Prostate gland (tissue), 2 donors: ENCODE results near the gene USF1. TPM values are rescaled to one million over a fixed set of nuclear protein-coding genes. Genes with fewer than 3 reads are reported as not detected.

Experiments used
- DNase-seq: peaks from one replicate; pipeline ENCODE4 v3.0.0-alpha.2; 2019; ENCODE audit warnings: low spot score
- H3K27ac ChIP-seq, 2 donors: fragments of 200-600 bp; sonication (generic); 2 replicates each; pipeline ENCODE4 v1.5.1; 2017 to 2019
- H3K27me3 ChIP-seq: fragments of 200-600 bp; sonication (generic); replicated peaks from 2 replicates; pipeline ENCODE4 v1.5.1; 2019; ENCODE audit not compliant: insufficient read depth
- H3K36me3 ChIP-seq, 2 donors: fragments of 200-600 bp; sonication (generic); 1 replicate in 1 of 2; 2 replicates in 1 of 2; pipeline versions ENCODE4 v1.5.1 to v1.8.1; 2017 to 2019
- H3K4me1 ChIP-seq: fragments of 200-600 bp; sonication (generic); replicated peaks from 2 replicates; pipeline ENCODE4 v1.5.1; 2019
- H3K4me3 ChIP-seq, 2 donors: fragments of 200-600 bp; sonication (generic); 2 replicates each; pipeline ENCODE4 v1.5.1; 2017 to 2019
- H3K9me3 ChIP-seq: fragments of 200-600 bp; sonication (generic); 2 replicates; pipeline ENCODE4 v1.5.1; 2017
- POLR2A ChIP-seq: fragments of 450-650 bp; IDR thresholded peaks from one replicate; pipeline ENCODE4 v1.6.1; 2016; ENCODE audit warnings: antibody characterized with exemption, mild to moderate bottlenecking
- POLR2AphosphoS5 ChIP-seq: sonication (generic); formaldehyde crosslinking; IDR thresholded peaks from one replicate; pipeline ENCODE4 v1.6.1; 2017; ENCODE audit warnings: antibody characterized with exemption
- WGBS: methylation state at CpG from one replicate; pipeline ENCODE4 v1.1.5; 2018; 5-methylcytosine and 5-hydroxymethylcytosine counted together
- intact Hi-C: fragments of 100-400 bp; cut with DNase I; formaldehyde crosslinking; loops from one replicate; pipeline ENCODE4 v1.14.2; 2022
- total RNA-seq, 2 donors: library from RNA; depleted of rRNA; stranded (reverse); fragments of >200 nt; gene quantifications; one replicate each; pipeline ENCODE4 v1.1.0, GENCODE V29; 2016
- TF ChIP-seq, protein P1 (sequence below), 4 experiments: fragments of 200-600 bp in 2 of 4; fragments of 450-650 bp in 2 of 4; sonication (generic) in 2 of 4; IDR thresholded peaks; 1 replicate in 3 of 4; 2 replicates in 1 of 4; pipeline ENCODE4 v1.5.1; 2016 to 2019; ENCODE audit warnings: antibody characterized with exemption in 4 of 4, mild to moderate bottlenecking in 2 of 4, moderate library complexity in 2 of 4

USF1 gene
- total RNA-seq, 2 donors from 2014 or later = 46.3 to 65.8 TPM

DNA sequence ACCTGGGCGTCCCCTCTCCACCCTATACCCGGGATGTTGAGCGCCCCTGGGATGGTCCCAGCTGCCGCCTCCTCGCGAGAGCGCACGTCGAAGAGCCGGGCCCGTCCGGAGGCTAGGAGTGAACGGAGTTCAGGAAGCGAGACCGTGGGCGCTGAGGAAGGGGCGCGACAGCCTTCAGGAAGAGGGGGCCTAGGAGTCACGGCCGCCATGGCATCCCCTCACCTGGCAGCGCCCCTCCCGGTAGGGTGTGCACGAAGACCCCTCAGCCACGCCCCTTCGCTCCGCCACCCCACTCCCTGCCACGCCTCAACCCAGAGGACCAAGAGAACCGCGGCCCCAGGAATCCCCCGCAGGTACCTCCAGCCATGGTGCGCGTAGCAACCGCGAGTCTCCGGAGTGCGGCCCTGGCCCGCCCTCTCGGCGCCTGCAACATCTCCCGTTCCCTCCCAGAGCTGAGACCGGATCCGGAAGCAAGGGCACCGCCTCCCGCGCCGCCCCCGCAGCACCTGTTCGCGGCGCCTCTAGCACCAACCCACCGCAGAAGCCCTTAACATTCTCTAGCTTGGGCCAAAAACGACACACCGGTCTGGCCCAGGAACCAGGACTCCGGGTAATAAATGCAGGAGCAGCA is 7.1 kb downstream of the USF1 start, which contains the start of gene TSTD1:
Gene TSTD1, minus strand, starts transcription at position 442 of the 631 bp plus-strand sequence. Its CDS starts 75 bp downstream, at position 367.
- intact Hi-C loops = no loop called here
- WGBS = 17% methylated on average over 46 of the region's 54 CpGs
- no peaks in the 10 kb centered on the region for H3K9me3 ChIP-seq
- H3K4me1 ChIP-seq = no peaks in the 10 kb centered on the region
- H3K4me3 ChIP-seq = peak within 1 kb of the TSS; percentile 56 to 74
- peaks cover 6% of the 10 kb centered on the region in 2 donors for H3K36me3 ChIP-seq
- peak; percentile 74 for DNase-seq
- H3K27ac ChIP-seq = peak within 1 kb of the TSS; percentile 86 to 87
- H3K27me3 ChIP-seq = no peaks in the 10 kb centered on the region
- TF ChIP-seq, protein P1, sequence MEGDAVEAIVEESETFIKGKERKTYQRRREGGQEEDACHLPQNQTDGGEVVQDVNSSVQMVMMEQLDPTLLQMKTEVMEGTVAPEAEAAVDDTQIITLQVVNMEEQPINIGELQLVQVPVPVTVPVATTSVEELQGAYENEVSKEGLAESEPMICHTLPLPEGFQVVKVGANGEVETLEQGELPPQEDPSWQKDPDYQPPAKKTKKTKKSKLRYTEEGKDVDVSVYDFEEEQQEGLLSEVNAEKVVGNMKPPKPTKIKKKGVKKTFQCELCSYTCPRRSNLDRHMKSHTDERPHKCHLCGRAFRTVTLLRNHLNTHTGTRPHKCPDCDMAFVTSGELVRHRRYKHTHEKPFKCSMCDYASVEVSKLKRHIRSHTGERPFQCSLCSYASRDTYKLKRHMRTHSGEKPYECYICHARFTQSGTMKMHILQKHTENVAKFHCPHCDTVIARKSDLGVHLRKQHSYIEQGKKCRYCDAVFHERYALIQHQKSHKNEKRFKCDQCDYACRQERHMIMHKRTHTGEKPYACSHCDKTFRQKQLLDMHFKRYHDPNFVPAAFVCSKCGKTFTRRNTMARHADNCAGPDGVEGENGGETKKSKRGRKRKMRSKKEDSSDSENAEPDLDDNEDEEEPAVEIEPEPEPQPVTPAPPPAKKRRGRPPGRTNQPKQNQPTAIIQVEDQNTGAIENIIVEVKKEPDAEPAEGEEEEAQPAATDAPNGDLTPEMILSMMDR (IDR thresholded peaks at IDR 0.05) = peak in 2 of 4 experiments; percentile 11 to 19
- TF ChIP-seq POLR2A (peak; percentile 73), POLR2AphosphoS5 (peak; percentile 52)

DNA sequence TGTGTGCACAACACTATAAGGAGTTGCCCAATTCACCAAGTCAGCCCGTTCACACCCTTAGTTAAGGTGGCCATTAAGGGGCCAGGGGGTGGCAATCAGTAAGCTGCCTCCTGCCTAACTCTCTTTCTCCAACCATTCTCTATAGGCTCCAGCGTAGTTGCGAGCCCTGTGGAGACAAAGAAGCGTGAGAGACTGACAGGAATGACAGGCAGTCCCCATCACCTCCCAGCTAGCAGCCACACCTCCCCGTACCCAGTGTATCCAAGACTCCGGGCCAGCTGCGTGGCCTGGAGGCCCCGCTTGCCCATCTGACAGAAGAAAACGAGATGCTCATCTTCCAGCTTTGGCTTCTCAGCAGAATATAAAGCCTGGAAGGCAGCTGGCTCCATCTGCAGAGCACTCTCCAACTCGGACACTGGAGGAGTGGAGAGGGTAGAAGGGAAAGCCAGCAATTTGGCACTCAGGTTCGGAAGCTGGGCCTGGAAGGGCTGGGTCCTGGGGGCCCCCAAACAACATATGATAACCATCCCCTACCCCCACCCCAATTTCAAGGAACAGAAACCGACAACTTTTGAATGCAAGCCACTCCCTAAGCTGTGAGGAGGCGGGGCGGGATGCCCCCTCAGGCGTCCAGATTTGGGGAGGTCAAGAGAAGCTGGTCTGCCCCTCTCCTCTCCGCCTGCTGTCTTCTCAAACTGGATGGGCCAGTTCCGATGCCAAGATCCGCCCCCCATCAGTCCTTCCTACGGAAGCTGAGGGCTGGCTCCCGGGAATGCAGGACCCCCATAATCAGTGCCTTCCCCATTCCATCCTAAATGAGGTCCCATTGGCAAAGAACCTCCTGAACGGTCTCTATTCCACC is 7.9 kb downstream of the USF1 start:
- Histone ChIP-seq H3K4me1 (no peaks in the 10 kb centered on the region), H3K36me3 (peaks cover 6% of the 10 kb centered on the region in 2 donors), H3K27ac (peak overlapping the region; percentile 86 to 87), H3K4me3 (peak overlapping the region; percentile 56 to 74), H3K9me3 (no peaks in the 10 kb centered on the region), H3K27me3 (no peaks in the 10 kb centered on the region)
- TF ChIP-seq, protein P1 (IDR thresholded peaks at IDR 0.05) = no peak
- TF ChIP-seq POLR2A (no peak), POLR2AphosphoS5 (no peak)
- intact Hi-C loops = no loop called here
- DNase-seq = peak; percentile 59
- WGBS = 27% methylated on average over 21 of the region's 21 CpGs

DNA sequence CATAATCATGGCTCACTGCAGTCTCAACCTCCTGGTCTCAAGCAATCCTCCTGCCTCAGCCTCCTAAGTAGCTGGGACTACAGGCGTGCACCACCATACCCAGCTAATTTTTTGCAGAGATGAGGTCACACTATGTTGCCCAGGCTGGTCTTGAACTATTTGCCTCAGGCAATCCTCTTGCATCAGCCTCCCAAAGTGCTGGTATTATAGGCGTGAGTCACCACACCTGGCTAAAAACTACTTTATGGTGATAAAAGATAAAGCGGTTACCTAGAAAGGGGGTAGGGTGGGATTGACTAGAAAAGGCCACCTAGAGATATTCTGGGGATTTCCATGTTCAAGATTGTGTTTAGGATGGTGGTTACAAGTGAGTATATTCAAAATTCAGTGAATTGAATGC is 12.0 kb downstream of the USF1 start:
- no peaks in the 10 kb centered on the region for H3K9me3 ChIP-seq
- H3K27ac ChIP-seq = no peak overlapping the region
- no peaks in the 10 kb centered on the region for H3K36me3 ChIP-seq
- TF ChIP-seq, protein P1 (IDR thresholded peaks at IDR 0.05) = no peak
- TF ChIP-seq POLR2AphosphoS5 (no peak), POLR2A (no peak)
- H3K4me1 ChIP-seq = no peaks in the 10 kb centered on the region
- WGBS = 93% methylated on average over 3 of the region's 3 CpGs
- H3K4me3 ChIP-seq = no peak overlapping the region
- H3K27me3 ChIP-seq = no peaks in the 10 kb centered on the region
- intact Hi-C loops = no loop called here
- no peak for DNase-seq

DNA sequence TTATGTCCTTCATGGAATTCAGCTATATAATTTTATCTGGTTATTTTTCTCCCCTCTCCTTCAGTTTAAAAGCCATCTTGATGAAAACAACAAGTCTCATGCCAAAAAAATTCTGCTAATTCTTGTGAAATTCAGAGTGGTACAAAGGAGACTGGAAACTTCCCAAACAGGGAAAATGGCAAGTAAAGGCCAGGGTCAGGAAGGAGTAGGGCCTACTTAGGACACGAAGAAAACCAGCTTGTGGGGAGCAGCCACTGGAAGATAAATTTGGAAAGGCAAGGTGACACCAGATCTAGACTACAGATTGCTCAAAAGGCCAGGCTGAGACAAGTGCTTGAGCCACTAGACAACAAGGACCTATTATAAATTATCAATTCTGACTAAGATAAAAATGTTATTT is 13.4 kb downstream of the USF1 start:
- intact Hi-C loops = no loop called here
- Histone ChIP-seq H3K27me3 (no peaks in the 10 kb centered on the region), H3K4me3 (no peak overlapping the region), H3K9me3 (no peaks in the 10 kb centered on the region), H3K36me3 (no peaks in the 10 kb centered on the region), H3K4me1 (no peaks in the 10 kb centered on the region), H3K27ac (no peak overlapping the region)
- WGBS = 75% methylated on average over 1 of the region's 1 CpG
- no peak for TF ChIP-seq POLR2A
- TF ChIP-seq POLR2AphosphoS5 = no peak
- TF ChIP-seq, protein P1 (IDR thresholded peaks at IDR 0.05) = no peak
- DNase-seq = no peak
